Neural crest cell (in vitro differentiated cells): ENCODE results near the gene ATP9A. TPM values are rescaled to one million over a fixed set of nuclear protein-coding genes. Genes with fewer than 3 reads are reported as not detected.

Experiments used
- DNase-seq: peaks from one replicate; pipeline ENCODE4 v3.0.0; 2021; ENCODE audit warnings: low read depth, mixed read lengths, low spot score
- H3K27ac Mint-ChIP-seq: one replicate; pipeline ENCODE4 v1.8.0; 2021; ENCODE audit warnings: mild to moderate bottlenecking, mixed read lengths; ENCODE audit not compliant: unreplicated experiment
- H3K27me3 Mint-ChIP-seq: 2 replicates; pipeline ENCODE4 v1.8.0; 2021; ENCODE audit warnings: low read depth, mild to moderate bottlenecking, mixed read lengths
- H3K36me3 Mint-ChIP-seq: 2 replicates; pipeline ENCODE4 v1.8.0; 2021; ENCODE audit warnings: low read depth, mild to moderate bottlenecking, mixed read lengths
- H3K4me1 Mint-ChIP-seq: 2 replicates; pipeline ENCODE4 v1.8.0; 2021; ENCODE audit warnings: mixed read lengths
- H3K4me3 Mint-ChIP-seq: one replicate; pipeline ENCODE4 v1.8.0; 2021; ENCODE audit warnings: mild to moderate bottlenecking, mixed read lengths
- H3K9me3 Mint-ChIP-seq: 2 replicates; pipeline ENCODE4 v1.8.0; 2021; ENCODE audit warnings: mixed read lengths
- CTCF ChIP-seq: fragments of 200-600 bp; sonication (generic); conservative IDR thresholded peaks from 2 replicates; pipeline ENCODE4 v1.5.0; 2021; ENCODE audit warnings: antibody characterized with exemption, mild to moderate bottlenecking
- total RNA-seq: library from RNA; stranded (reverse); gene quantifications from 2 replicates; pipeline ENCODE4 v1.2.1, GENCODE V29; 2021

The ATP9A gene
- total RNA-seq, 1 donor from 2014 or later, result 39.0 TPM

GRCh38 chr20:51733070-51733469 is 35.1 kb downstream of the ATP9A start:
- Mint-ChIP-seq H3K27me3 (no peaks in the 10 kb centered on the region), H3K4me1 (peaks cover 17% of the 10 kb centered on the region), H3K27ac (no peak overlapping the region), H3K36me3 (peaks cover 3% of the 10 kb centered on the region), H3K4me3 (no peak overlapping the region), H3K9me3 (no peaks in the 10 kb centered on the region)
- no peak for TF ChIP-seq CTCF
- DNase-seq, result no peak

DNA sequence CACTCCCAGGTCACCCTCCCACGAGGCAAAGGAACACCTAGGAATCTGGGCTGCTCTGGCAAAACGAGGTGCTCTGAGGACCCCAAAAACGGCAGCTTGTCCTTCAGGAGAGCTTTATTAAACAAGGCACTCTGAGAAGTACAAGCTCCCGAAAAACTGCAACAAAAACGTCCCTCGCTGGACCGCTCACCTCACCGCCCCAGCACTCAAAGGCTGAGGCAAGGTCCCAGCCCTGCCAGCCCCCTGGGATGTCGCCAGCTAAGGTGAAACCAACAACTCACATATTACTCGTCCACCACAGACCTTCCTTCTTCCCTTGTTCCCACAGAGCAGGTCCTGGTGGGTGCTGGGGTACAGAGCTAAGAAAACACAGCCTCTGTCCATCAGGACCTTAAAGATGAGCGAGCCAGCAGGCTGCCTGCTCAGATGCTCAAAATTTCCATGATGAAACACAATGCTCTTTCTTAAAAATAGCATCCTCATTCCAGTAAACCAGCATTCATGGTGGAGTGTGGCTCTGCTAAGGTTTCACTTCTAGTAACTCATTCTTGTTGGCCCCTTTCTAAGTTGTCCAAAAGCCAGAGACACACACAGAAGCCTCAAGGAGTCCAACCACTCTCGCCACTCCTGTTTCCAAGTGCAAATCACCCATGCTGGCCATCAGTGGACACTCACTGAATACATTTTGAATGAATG is 35.9 kb downstream of the ATP9A start:
- no peak for TF ChIP-seq CTCF
- H3K4me1 Mint-ChIP-seq, result peaks cover 17% of the 10 kb centered on the region
- H3K27me3 Mint-ChIP-seq, result no peaks in the 10 kb centered on the region
- no peak for DNase-seq
- no peaks in the 10 kb centered on the region for H3K9me3 Mint-ChIP-seq
- no peak overlapping the region for H3K4me3 Mint-ChIP-seq
- peak overlapping the region; percentile 20 for H3K27ac Mint-ChIP-seq
- H3K36me3 Mint-ChIP-seq, result peaks cover 3% of the 10 kb centered on the region

- Mint-ChIP-seq H3K9me3 (no peaks in the 10 kb centered on the region), H3K36me3 (peaks cover 3% of the 10 kb centered on the region), H3K4me1 (peaks cover 17% of the 10 kb centered on the region), H3K27ac (no peak overlapping the region), H3K4me3 (no peak overlapping the region), H3K27me3 (no peaks in the 10 kb centered on the region)
- TF ChIP-seq CTCF, result no peak
- DNase-seq, result no peak
Measured at GRCh38 chr20:51731731-51732095, 36.5 kb downstream of the ATP9A start.

DNA sequence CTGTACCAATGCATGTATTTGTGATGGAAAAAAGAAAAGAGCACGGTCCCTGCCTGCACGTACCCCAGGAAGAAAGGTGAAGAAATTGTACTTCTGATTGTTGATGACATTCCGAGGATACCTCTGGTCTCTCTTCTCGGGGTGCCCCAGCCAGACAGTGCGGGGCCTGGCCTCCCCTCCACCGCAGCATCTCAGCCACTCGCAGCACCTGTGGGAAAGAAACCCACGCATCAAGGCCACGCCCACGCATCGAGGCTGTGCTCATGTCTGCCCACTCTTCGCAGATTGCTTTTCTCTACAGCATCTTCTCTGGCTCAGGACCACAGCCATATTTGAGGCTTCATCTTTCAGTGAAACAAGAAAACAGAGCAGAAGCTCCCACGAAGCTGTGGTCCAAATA is 38.4 kb downstream of the ATP9A start:
- Mint-ChIP-seq H3K36me3 (peaks cover 3% of the 10 kb centered on the region), H3K27ac (no peak overlapping the region), H3K4me1 (peaks cover 14% of the 10 kb centered on the region)

GRCh38 chr20:51728737-51729136 is 39.5 kb downstream of the ATP9A start:
- peaks cover 13% of the 10 kb centered on the region for H3K4me1 Mint-ChIP-seq
- no peaks in the 10 kb centered on the region for H3K9me3 Mint-ChIP-seq
- no peak for TF ChIP-seq CTCF
- H3K27me3 Mint-ChIP-seq, result no peaks in the 10 kb centered on the region
- peaks cover 5% of the 10 kb centered on the region for H3K36me3 Mint-ChIP-seq
- no peak overlapping the region for H3K27ac Mint-ChIP-seq
- no peak for DNase-seq
- no peak overlapping the region for H3K4me3 Mint-ChIP-seq

More for the DNA sequence above, 38.4 kb downstream of the ATP9A start:
- TF ChIP-seq CTCF, result no peak
- Mint-ChIP-seq H3K4me3 (no peak overlapping the region), H3K9me3 (no peaks in the 10 kb centered on the region), H3K27me3 (no peaks in the 10 kb centered on the region)
- no peak for DNase-seq
